GM19351 (cell line): Measurements from ENCODE around the gene POLR1F.

ENCODE experiments used
- ATAC-seq: cut with Tn5 transposase; IDR thresholded peaks from one replicate; pipeline ENCODE4 v1.9.1; 2021; ENCODE audit warnings: mild to moderate bottlenecking, moderate library complexity; ENCODE audit not compliant: unreplicated experiment

The POLR1F gene

DNA sequence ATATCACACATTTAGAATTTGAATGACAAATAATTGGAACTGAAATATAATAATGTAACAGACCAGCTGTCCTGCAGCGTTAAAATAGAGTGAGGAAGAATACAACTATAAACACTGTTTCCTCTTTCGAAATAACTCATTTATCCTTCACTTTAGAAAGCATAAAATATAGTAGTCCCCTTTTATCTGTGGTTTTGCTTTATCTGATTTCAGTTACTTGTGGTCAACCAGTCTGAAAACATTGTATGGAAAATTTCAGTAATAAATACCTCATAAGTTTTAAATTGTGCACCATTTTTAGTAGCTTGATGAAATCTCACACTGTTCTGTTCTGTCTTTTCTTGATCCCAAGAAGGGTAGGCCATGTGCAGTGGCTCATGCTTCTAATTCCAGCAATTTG lies 31.7 kb downstream of the POLR1F start:
- ATAC-seq = peak; percentile 91

DNA sequence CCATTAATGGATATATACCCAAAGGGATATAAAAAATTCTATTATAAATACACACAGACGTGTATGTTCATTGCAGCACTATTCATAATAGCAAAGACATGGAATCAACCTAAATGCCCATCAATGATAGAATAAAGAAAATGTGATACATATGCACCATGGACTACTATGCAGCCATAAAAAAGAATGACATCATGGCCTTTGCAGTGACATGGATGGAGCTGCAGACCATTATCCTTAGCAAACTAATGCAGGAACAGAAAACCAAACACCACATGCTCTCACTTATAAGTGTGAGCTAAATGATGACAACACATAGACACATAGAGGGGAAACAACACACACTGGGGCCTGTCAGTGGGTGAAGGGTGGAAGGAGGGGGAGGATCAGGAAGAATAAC lies 33.0 kb downstream of the POLR1F start:
- ATAC-seq = no peak

DNA sequence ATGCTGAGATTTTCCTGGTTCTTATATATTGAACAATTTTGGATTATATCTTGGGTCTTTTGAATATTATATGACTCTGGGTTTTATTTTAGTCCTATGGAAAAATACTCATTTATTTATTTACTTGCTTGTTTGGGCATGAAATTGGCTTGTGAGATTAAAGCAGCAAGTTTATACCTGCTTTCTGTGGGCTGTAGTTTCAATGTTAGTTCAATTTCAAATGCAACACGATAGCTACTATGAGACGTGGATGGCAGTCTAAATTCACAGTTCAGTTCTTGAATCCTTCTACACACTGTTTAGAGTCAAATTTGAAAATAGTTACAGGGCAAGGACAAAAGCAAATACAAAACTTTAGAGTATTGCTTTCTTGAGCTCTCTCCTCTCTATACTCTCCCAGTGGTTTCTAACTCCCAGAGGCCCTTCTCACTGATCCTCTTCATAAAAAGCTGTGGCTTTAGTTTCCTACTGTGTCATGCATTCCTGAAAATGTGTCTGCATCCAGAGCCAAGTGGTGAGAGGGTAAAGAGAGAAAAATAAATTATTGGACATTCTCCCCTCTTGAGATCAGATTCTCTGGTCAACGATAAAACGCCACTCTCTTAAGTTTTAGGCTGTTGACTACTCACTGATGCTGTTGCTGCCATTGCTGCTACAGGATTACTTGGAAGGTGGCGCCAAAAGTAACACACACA lies 34.4 kb downstream of the POLR1F start:
- no peak for ATAC-seq

DNA sequence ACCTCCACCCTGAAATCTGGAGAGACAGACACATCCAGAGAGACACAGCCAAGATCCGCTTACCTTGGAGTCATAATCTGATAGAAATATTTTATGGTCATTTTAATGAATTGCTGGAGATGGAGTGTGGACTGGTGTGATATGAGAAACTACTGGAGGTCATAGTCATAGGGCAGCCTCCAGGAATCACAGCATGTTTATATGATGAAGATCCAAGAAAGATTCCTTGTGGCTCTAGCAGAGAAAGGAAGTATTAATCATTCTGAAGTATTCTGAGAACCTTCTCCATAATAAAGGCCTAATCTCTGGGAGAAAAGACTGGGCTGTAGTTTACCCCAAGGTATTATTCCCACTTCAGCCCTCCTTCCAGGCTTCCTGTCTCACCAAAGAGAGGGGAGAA lies 38.0 kb downstream of the POLR1F start:
- no peak for ATAC-seq

DNA sequence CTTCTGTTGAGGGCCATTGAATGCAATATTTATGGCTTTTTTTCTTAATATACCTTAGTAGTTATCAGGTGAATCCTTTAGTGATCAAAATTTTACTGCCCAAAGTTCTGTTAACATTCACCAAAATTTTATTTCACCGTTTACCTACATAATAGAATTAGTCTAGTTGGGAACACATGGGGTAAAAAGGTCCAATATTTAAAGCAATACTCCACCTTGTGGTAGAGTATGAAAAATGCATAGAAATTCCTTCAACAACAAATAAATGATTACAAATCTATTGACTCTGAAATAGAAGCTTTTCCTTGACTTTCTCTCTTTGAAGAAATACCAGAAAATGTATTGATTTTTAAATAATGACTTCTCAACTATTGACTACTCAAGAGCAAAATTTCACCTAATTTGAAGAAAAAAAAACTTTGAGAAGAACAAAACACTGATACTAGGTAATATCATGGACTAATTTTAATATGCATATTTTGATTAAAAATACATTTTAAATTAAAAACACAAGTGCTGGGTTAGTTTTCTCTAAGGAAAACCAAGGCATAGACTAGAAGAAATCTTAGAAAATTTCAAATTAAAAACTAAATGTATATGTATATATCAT lies 43.3 kb downstream of the POLR1F start:
- ATAC-seq = peak; percentile 57

DNA sequence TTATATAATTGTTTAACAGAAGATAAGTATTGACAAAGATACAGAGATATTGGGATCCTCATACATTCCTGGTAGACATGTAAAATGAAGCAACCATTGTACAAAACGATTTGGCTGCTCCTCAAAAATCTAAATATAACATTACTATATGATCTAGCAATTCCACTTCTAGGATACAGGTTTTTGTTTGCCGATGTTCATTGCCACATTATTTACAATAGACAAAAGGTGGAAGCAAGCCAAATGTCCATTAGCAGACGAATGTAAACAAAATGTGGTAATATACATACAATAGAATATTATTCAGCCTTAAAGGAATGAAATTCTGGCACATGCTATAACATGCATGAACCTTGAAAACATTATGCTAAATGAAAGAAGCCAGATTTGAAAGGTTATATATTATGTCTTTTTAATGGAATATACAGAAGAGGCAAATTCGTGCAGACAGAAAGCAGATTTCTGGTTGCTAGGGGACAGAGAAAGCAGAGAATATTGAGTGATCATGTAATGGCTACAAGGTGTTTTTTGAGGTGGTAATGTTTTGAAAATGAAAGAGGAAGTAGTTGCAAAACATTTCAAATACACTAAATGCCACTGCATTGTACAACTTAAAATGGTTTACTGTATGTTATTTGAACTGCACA lies 44.9 kb downstream of the POLR1F start:
- ATAC-seq = peak; percentile 96

DNA sequence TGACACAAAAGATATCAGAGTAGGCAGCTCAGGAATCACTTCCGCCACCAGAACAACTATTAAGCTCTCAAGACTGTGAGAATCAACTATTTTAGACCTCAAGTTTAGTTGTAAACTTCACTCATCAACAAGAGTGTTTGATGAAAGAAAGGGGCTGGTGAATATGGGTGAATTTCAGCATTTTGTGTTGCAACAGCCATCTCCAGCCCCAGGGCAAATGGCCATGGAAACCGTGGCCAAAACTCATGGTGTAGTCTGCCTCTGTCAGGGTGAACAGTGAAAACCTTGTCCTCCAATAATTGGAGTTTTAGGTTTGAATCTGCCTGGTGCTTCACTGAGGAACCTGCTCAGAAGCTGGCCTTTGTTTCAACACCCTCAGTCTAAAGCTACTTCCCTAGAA lies 60.0 kb downstream of the POLR1F start:
- no peak for ATAC-seq
